GM23248 (cell line): ENCODE results near the gene SH3TC2. TPM values are rescaled to one million over a fixed set of nuclear protein-coding genes. Genes with fewer than 3 reads are reported as not detected.

Source experiments
- DNase-seq: peaks from one replicate; pipeline ENCODE4 v3.0.0-alpha.2; 2015
- H2AFZ ChIP-seq: fragments of 200-600 bp; sonication (generic); 2 replicates; pipeline ENCODE4 v1.6.1; 2016; ENCODE audit warnings: antibody characterized with exemption
- H3F3A ChIP-seq: fragments of 200-600 bp; sonication (generic); 2 replicates; pipeline ENCODE4 v1.6.1; 2016; ENCODE audit warnings: mild to moderate bottlenecking, antibody characterized with exemption, mixed run types; ENCODE audit not compliant: insufficient read depth
- H3K27ac ChIP-seq: fragments of 200-600 bp; sonication (generic); 2 replicates; pipeline ENCODE4 v1.5.1; 2016; ENCODE audit warnings: mild to moderate bottlenecking
- H3K27me3 ChIP-seq: fragments of 200-600 bp; sonication (generic); replicated peaks from 2 replicates; pipeline ENCODE4 v1.6.1; 2016; ENCODE audit warnings: mild to moderate bottlenecking; ENCODE audit not compliant: insufficient read depth
- H3K36me3 ChIP-seq: fragments of 200-600 bp; sonication (generic); 2 replicates; pipeline ENCODE4 v1.6.1; 2016; ENCODE audit warnings: low read depth, mild to moderate bottlenecking
- H3K4me1 ChIP-seq: fragments of 200-600 bp; sonication (generic); 2 replicates; pipeline ENCODE4 v1.6.1; 2016; ENCODE audit warnings: mild to moderate bottlenecking; ENCODE audit not compliant: insufficient read depth
- H3K4me2 ChIP-seq: fragments of 200-600 bp; sonication (generic); one replicate; pipeline ENCODE4 v1.6.1; 2016; ENCODE audit warnings: mild to moderate bottlenecking; ENCODE audit not compliant: unreplicated experiment
- H3K4me3 ChIP-seq: fragments of 200-600 bp; sonication (generic); 2 replicates; pipeline ENCODE4 v1.5.1; 2016; ENCODE audit warnings: mild to moderate bottlenecking
- H3K79me2 ChIP-seq: fragments of 200-600 bp; sonication (generic); 2 replicates; pipeline ENCODE4 v1.6.1; 2016; ENCODE audit warnings: mild to moderate bottlenecking; ENCODE audit not compliant: insufficient read depth
- H3K9ac ChIP-seq: fragments of 200-600 bp; sonication (generic); 2 replicates; pipeline ENCODE4 v1.6.1; 2016; ENCODE audit warnings: mild to moderate bottlenecking
- H3K9me2 ChIP-seq: fragments of 200-600 bp; sonication (generic); 2 replicates; pipeline ENCODE4 v1.6.1; 2016; ENCODE audit warnings: mixed run types, mild to moderate bottlenecking, moderate library complexity; ENCODE audit not compliant: insufficient read depth
- H3K9me3 ChIP-seq: fragments of 200-600 bp; sonication (generic); one replicate; pipeline ENCODE4 v1.6.1; 2017; ENCODE audit warnings: low read depth
- H4K20me1 ChIP-seq: fragments of 200-600 bp; sonication (generic); 2 replicates; pipeline ENCODE4 v1.6.0; 2016; ENCODE audit not compliant: insufficient read depth
- EZH2 ChIP-seq: fragments of 200-600 bp; sonication (generic); IDR thresholded peaks from 2 replicates; pipeline ENCODE4 v1.6.1; 2018; ENCODE audit warnings: antibody characterized with exemption, mild to moderate bottlenecking; ENCODE audit not compliant: insufficient read depth, poor library complexity, severe bottlenecking
- EZH2phosphoT487 ChIP-seq: fragments of 200-600 bp; sonication (generic); IDR thresholded peaks from 2 replicates; pipeline ENCODE4 v1.6.1; 2018; ENCODE audit warnings: antibody characterized with exemption, moderate library complexity, mild to moderate bottlenecking, low read depth; ENCODE audit not compliant: insufficient read depth
- WGBS, 2 experiments: methylation state at CpG; one replicate each; pipeline ENCODE4 v1.1.6; 2015 to 2017; ENCODE audit warnings: low lambda C conversion rate in 2 of 2, low coverage in 1 of 2; ENCODE audit errors: missing lambda C conversion rate in 2 of 2; 5-methylcytosine and 5-hydroxymethylcytosine counted together
- in situ Hi-C: fragments of 300-500 bp; cut with MboI; formaldehyde crosslinking; loops from 2 replicates; pipeline ENCODE4 v1.15.0; 2020
- polyA plus RNA-seq: library from polyadenylated mRNA; unstranded; fragments of >200 nt; fragmentation: Nextera tagmentation; extraction: Ambion mirVana; gene quantifications from 2 replicates; pipeline ENCODE4 v1.2.1, GENCODE V29; 2016
- total RNA-seq: library from RNA; depleted of rRNA; stranded (reverse); fragments of >200 nt; shearing (Covaris generic); gene quantifications from 2 replicates; pipeline ENCODE4 v1.2.3, GENCODE V29; 2014

SH3TC2 gene
- total and polyA plus RNA-seq, 2 experiments from 2014 or later = 0.88 to 1.1 TPM

GRCh38 chr5:148973455-148973854 lies 89.4 kb downstream of the SH3TC2 start:
- Histone ChIP-seq H3K9me3 (no peaks in the 10 kb centered on the region), H3K27me3 (no peaks in the 10 kb centered on the region), H3K4me1 (peaks cover 24% of the 10 kb centered on the region), H3K4me3 (peak overlapping the region; percentile 56), H3K79me2 (no peaks in the 10 kb centered on the region), H3K4me2 (peak overlapping the region; percentile 73), H3K27ac (peak overlapping the region; percentile 92), H2AFZ (peak overlapping the region; percentile 55; the same call in 1 of the 2 replicates), H3K36me3 (no peaks in the 10 kb centered on the region), H4K20me1 (no peaks in the 10 kb centered on the region), H3K9me2 (no peaks in the 10 kb centered on the region), H3F3A (peaks cover 21% of the 10 kb centered on the region), H3K9ac (peak overlapping the region; percentile 72)
- in situ Hi-C loops = no loop called here
- DNase-seq = peak; percentile 70
- WGBS, 2 experiments = 4 to 9% methylated on average over 2 of the region's 2 CpGs
- TF ChIP-seq EZH2phosphoT487 = no peak
- TF ChIP-seq EZH2 = no peak

GRCh38 chr5:148972974-148973374 lies 89.9 kb downstream of the SH3TC2 start:
- Histone ChIP-seq H3K4me2 (peak overlapping the region; percentile 73), H3K9me2 (no peaks in the 10 kb centered on the region), H4K20me1 (no peaks in the 10 kb centered on the region), H3K4me3 (peak overlapping the region; percentile 56), H3K27me3 (no peaks in the 10 kb centered on the region), H3K79me2 (no peaks in the 10 kb centered on the region), H3K9me3 (no peaks in the 10 kb centered on the region), H3K27ac (peak overlapping the region; percentile 92), H3K9ac (peak overlapping the region; percentile 72), H3K4me1 (peaks cover 27% of the 10 kb centered on the region), H2AFZ (peak overlapping the region; percentile 55), H3F3A (peaks cover 21% of the 10 kb centered on the region), H3K36me3 (no peaks in the 10 kb centered on the region)
- WGBS, 2 experiments = 0 to 1% methylated on average over 7 of the region's 7 CpGs
- no peak for TF ChIP-seq EZH2
- TF ChIP-seq EZH2phosphoT487 = no peak
- peak; percentile 96 for DNase-seq
- in situ Hi-C loops = no loop called here

DNA sequence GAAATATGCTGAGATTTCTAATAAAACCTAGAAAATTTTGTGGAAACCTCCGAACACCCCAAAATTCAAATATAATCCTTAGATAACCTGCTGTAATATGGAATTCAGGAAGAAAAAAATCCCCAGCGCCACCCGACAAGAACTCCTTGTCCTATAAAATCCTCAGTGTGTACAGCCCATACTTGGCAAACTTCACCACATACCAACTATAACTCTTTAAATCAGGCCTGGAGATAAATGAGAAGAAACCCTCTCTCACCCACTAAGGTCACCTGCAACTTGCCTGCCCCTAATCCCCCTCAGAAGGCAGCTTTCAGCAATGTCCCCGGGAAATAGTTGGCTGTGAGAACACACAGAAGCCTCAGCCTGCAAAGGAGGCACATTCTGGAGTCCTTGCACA lies 90.5 kb downstream of the SH3TC2 start:
- Histone ChIP-seq H3K27me3 (no peaks in the 10 kb centered on the region), H3K79me2 (no peaks in the 10 kb centered on the region), H3F3A (peaks cover 21% of the 10 kb centered on the region), H3K9me3 (no peaks in the 10 kb centered on the region), H3K27ac (peak overlapping the region; percentile 92), H3K9ac (peak overlapping the region; percentile 72), H3K4me3 (no peak overlapping the region), H2AFZ (peak overlapping the region; percentile 55), H3K4me1 (peaks cover 33% of the 10 kb centered on the region), H3K36me3 (no peaks in the 10 kb centered on the region), H3K9me2 (no peaks in the 10 kb centered on the region), H3K4me2 (peak overlapping the region; percentile 73), H4K20me1 (no peaks in the 10 kb centered on the region)
- WGBS, 2 experiments = 69 to 72% methylated on average over 4 of the region's 4 CpGs
- DNase-seq = no peak
- in situ Hi-C loops = no loop called here
- TF ChIP-seq EZH2 (no peak), EZH2phosphoT487 (no peak)

DNA sequence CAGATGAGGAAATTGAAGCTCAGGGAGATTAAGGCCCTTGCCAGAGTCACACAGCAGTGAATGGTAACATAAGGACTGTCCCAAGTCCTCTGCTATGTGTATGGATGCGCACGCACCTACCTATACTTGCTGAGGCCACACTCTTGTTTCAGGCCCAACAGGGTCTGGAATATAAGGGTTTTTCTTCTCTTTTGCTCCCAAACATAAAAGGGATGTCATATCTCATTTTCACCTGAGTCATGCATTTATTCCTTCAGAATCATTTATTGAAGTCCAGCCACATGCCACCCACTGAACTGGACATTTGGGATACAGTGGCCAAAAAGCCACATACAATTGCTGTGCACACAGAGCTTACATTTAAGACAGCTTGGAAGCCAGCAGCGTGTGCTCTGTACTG lies 92.0 kb downstream of the SH3TC2 start:
- H3K27ac ChIP-seq = no peak overlapping the region
- no peaks in the 10 kb centered on the region for H3K36me3 ChIP-seq
- TF ChIP-seq EZH2 (no peak), EZH2phosphoT487 (no peak)
- WGBS, 2 experiments = 96 to 98% methylated on average over 3 of the region's 3 CpGs
- H3K4me1 ChIP-seq = peaks cover 47% of the 10 kb centered on the region
- no peaks in the 10 kb centered on the region for H3K27me3 ChIP-seq
- H3F3A ChIP-seq = peaks cover 25% of the 10 kb centered on the region
- H3K9me2 ChIP-seq = no peaks in the 10 kb centered on the region
- no peaks in the 10 kb centered on the region for H3K79me2 ChIP-seq
- no peak overlapping the region for H3K4me3 ChIP-seq
- no peak for DNase-seq
- H4K20me1 ChIP-seq = no peaks in the 10 kb centered on the region
- H3K9ac ChIP-seq = no peak overlapping the region
- in situ Hi-C loops = no loop called here
- H2AFZ ChIP-seq = no peak overlapping the region
- no peaks in the 10 kb centered on the region for H3K9me3 ChIP-seq
- no peak overlapping the region for H3K4me2 ChIP-seq

DNA sequence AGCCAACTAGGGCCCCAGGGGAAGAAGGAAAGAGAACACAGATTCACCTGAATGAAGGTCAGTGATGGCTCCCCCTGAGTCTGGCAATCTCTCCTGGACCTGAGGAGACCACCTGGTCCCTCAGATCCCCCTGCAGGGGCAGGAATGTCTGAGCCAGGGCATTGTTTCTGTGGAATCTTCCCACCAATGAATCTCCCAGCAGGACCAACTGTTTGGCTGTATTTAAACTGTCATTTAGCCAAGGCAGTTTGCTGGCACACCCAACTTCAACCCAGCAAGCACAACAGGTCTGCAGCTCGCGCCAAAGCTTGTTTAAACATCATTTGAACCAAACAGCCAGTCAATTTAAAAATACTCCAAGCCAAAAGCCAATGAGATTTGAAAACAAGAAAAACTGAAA lies 92.6 kb downstream of the SH3TC2 start:
- no peaks in the 10 kb centered on the region for H3K36me3 ChIP-seq
- no peak for TF ChIP-seq EZH2
- TF ChIP-seq EZH2phosphoT487 = no peak
- H3K9me2 ChIP-seq = no peaks in the 10 kb centered on the region
- in situ Hi-C loops = no loop called here
- no peak for DNase-seq
- no peak overlapping the region for H2AFZ ChIP-seq
- H3K4me1 ChIP-seq = peaks cover 51% of the 10 kb centered on the region
- H3K9ac ChIP-seq = no peak overlapping the region
- H3K9me3 ChIP-seq = no peaks in the 10 kb centered on the region
- WGBS, 2 experiments = 68 to 74% methylated on average over 2 of the region's 2 CpGs
- H3K27ac ChIP-seq = no peak overlapping the region
- peaks cover 25% of the 10 kb centered on the region for H3F3A ChIP-seq
- no peak overlapping the region for H3K4me2 ChIP-seq
- H3K79me2 ChIP-seq = no peaks in the 10 kb centered on the region
- no peak overlapping the region for H3K4me3 ChIP-seq
- no peaks in the 10 kb centered on the region for H3K27me3 ChIP-seq
- no peaks in the 10 kb centered on the region for H4K20me1 ChIP-seq
